ENCODE data around the gene CFD. TPM values are rescaled to one million over a fixed set of nuclear protein-coding genes. Genes with fewer than 3 reads are reported as not detected.

The CFD gene
- total and polyA plus RNA-seq, 4 donors = 4.5 to 20.2 (median 13.6) TPM

DNA sequence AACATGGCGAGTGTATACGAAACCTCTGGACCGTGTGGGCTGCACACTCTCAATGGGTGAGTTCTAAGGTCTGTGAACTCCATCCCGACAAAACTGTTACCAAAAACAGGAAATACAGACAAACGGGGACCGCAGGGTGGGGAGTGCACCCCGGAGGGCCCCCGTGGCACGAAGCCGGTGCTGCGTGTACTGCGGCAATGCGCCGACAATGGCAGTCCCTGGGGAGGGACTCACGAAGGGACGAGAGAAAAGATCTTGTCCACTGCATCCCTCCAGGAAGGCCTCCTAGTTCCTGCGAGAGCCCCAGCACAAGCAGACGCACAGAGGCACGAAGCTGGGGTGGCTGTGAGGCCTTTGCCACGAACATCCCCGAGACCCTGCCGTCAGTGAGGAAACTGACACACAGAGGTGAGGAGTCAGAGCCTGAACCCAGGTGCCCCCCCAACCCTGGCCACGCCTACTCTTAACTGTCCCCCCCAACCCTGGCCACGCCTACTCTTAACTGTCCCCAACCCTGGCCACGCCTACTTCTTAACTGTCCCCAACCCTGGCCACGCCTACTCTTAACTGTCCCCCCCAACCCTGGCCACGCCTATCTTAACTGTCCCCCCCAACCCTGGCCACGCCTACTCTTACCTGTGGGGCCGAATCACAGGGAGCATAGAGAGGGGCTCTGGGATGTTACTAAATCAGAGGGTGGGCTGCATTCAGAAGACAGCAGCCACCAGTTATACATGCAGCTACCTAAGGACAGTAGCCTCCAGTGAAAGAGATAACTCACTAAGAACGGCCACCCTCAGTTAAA lies 29.3 kb downstream of the CFD start:
- TF ChIP-seq EGR1 (IDR thresholded peaks at IDR 0.05; ENCODE audit: low read depth in 2 of 2) = no peak
- Histone ChIP-seq H3K4me3 (ENCODE audit: low read depth in 1 of 3, low read length in 3 of 3) (no peak overlapping the region), H3K36me3 (ENCODE audit: control insufficient read depth in 4 of 4, insufficient read depth in 3 of 4, low read depth in 1 of 4, low read length in 3 of 4) (peaks cover 0 to 45% (median 20%) of the 10 kb centered on the region in 4 donors), H3K27ac (ENCODE audit: low read depth in 1 of 2, low read length in 2 of 2) (no peak overlapping the region), H3K9ac (ENCODE audit: low read depth in 1 of 2, low read length in 2 of 2) (no peak overlapping the region), H3K9me3 (ENCODE audit: control insufficient read depth in 4 of 4, low read length in 3 of 4) (no peaks in the 10 kb centered on the region), H3K4me1 (ENCODE audit: control insufficient read depth in 4 of 4, insufficient read depth in 4 of 4, low read length in 3 of 4) (peaks cover 0 to 7% (median 4%) of the 10 kb centered on the region in 4 donors), H3K27me3 (ENCODE audit: control insufficient read depth in 4 of 4, insufficient read depth in 4 of 4, low read length in 3 of 4) (no peaks in the 10 kb centered on the region)
- no peak for DNase-seq (ENCODE audit: low spot score)
- 92% methylated on average over 30 of the region's 30 CpGs for WGBS

DNA sequence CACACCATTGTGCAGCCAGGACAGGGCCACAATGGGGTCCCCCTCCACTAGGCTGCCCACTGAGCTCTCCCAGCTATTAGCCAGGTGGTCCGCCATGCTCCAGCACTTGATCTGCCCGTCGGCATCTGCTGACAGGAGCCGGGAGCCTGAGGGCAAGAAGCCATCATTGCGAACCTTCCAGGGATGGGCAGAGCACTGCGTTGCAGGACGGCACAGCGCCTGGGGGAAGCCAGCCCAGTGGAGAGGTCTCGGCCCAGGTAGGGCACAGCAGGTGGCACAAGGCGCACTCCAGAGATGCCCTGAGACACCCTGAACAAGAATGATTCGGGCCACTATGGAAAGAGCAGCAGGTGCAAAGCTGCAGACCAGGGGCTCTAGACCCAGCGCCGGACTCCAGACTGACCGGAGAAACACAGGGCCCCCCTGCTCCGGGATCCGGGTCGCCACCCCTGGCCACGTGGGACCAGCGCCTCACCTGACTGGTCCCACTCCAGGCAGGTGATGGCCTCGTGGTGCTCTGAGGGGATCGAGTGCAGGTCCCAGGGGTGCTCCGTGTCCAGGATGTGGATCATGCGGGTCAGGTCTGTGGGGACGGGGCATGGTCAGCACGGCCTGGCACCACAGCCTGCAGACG lies 30.3 kb downstream of the CFD start:
- no peak for DNase-seq (ENCODE audit: low spot score)

More for the DNA sequence above, 30.3 kb downstream of the CFD start:
- Histone ChIP-seq H3K27ac (ENCODE audit: low read depth in 1 of 2, low read length in 2 of 2) (no peak overlapping the region), H3K27me3 (ENCODE audit: control insufficient read depth in 4 of 4, insufficient read depth in 4 of 4, low read length in 3 of 4) (no peaks in the 10 kb centered on the region), H3K4me3 (ENCODE audit: low read depth in 1 of 3, low read length in 3 of 3) (no peak overlapping the region), H3K4me1 (ENCODE audit: control insufficient read depth in 4 of 4, insufficient read depth in 4 of 4, low read length in 3 of 4) (peaks cover 0 to 7% (median 4%) of the 10 kb centered on the region in 4 donors), H3K36me3 (ENCODE audit: control insufficient read depth in 4 of 4, insufficient read depth in 3 of 4, low read depth in 1 of 4, low read length in 3 of 4) (peaks cover 0 to 37% (median 17%) of the 10 kb centered on the region in 4 donors), H3K9ac (ENCODE audit: low read depth in 1 of 2, low read length in 2 of 2) (no peak overlapping the region), H3K9me3 (ENCODE audit: control insufficient read depth in 4 of 4, low read length in 3 of 4) (no peaks in the 10 kb centered on the region)
- WGBS = 96% methylated on average over 26 of the region's 26 CpGs
- TF ChIP-seq HNF4A (conservative IDR thresholded peaks at IDR 0.05) = no peak
- no peak for TF ChIP-seq RAD21 (IDR thresholded peaks at IDR 0.05)
- no peak for TF ChIP-seq SP1 (IDR thresholded peaks at IDR 0.05)
- TF ChIP-seq, protein P1, sequence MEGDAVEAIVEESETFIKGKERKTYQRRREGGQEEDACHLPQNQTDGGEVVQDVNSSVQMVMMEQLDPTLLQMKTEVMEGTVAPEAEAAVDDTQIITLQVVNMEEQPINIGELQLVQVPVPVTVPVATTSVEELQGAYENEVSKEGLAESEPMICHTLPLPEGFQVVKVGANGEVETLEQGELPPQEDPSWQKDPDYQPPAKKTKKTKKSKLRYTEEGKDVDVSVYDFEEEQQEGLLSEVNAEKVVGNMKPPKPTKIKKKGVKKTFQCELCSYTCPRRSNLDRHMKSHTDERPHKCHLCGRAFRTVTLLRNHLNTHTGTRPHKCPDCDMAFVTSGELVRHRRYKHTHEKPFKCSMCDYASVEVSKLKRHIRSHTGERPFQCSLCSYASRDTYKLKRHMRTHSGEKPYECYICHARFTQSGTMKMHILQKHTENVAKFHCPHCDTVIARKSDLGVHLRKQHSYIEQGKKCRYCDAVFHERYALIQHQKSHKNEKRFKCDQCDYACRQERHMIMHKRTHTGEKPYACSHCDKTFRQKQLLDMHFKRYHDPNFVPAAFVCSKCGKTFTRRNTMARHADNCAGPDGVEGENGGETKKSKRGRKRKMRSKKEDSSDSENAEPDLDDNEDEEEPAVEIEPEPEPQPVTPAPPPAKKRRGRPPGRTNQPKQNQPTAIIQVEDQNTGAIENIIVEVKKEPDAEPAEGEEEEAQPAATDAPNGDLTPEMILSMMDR (IDR thresholded peaks at IDR 0.05; ENCODE audit: low read depth, low read length, missing input control) = no peak
- no peak for TF ChIP-seq YY1 (IDR thresholded peaks at IDR 0.05)
- TF ChIP-seq, protein P2, sequence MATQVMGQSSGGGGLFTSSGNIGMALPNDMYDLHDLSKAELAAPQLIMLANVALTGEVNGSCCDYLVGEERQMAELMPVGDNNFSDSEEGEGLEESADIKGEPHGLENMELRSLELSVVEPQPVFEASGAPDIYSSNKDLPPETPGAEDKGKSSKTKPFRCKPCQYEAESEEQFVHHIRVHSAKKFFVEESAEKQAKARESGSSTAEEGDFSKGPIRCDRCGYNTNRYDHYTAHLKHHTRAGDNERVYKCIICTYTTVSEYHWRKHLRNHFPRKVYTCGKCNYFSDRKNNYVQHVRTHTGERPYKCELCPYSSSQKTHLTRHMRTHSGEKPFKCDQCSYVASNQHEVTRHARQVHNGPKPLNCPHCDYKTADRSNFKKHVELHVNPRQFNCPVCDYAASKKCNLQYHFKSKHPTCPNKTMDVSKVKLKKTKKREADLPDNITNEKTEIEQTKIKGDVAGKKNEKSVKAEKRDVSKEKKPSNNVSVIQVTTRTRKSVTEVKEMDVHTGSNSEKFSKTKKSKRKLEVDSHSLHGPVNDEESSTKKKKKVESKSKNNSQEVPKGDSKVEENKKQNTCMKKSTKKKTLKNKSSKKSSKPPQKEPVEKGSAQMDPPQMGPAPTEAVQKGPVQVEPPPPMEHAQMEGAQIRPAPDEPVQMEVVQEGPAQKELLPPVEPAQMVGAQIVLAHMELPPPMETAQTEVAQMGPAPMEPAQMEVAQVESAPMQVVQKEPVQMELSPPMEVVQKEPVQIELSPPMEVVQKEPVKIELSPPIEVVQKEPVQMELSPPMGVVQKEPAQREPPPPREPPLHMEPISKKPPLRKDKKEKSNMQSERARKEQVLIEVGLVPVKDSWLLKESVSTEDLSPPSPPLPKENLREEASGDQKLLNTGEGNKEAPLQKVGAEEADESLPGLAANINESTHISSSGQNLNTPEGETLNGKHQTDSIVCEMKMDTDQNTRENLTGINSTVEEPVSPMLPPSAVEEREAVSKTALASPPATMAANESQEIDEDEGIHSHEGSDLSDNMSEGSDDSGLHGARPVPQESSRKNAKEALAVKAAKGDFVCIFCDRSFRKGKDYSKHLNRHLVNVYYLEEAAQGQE (IDR thresholded peaks at IDR 0.05) = no peak
- TF ChIP-seq NR2F2 (IDR thresholded peaks at IDR 0.05) = no peak
- TF ChIP-seq RXRA (IDR thresholded peaks at IDR 0.05) = no peak
- no peak for TF ChIP-seq GABPA (IDR thresholded peaks at IDR 0.05 in 1 of 2, conservative IDR thresholded peaks at IDR 0.05 in 1 of 2)
